ENCODE data around the gene NCKIPSD. TPM values are rescaled to one million over a fixed set of nuclear protein-coding genes. Genes with fewer than 3 reads are reported as not detected.

NCKIPSD gene
- total RNA-seq, 1 donor from 2014 or later = 18.3 TPM

GRCh38 chr3:48716982-48717746 lies 31.4 kb upstream of the NCKIPSD start, which contains the start of gene IP6K2:
TSS of gene IP6K2 (minus strand) at chr3:48717221. CDS start at chr3:48695291, 21,930 bp downstream.
- Histone ChIP-seq H3K27me3 (ENCODE audit: insufficient read depth, low read length) (no peaks in the 10 kb centered on the region), H3K9me3 (ENCODE audit: insufficient read depth, low read depth, low read length) (no peaks in the 10 kb centered on the region), H3K27ac (ENCODE audit: low read depth, low read length) (peak within 1 kb of the TSS; percentile 96), H3K4me1 (ENCODE audit: insufficient read depth, low read length) (peaks cover 10% of the 10 kb centered on the region), H2AFZ (ENCODE audit: low read depth, low read length) (peak within 1 kb of the TSS; percentile 80), H3K4me3 (ENCODE audit: insufficient read depth, low read depth, low read length) (peak within 1 kb of the TSS; percentile 98), H3K79me2 (ENCODE audit: insufficient read depth, low read length) (peaks cover 49% of the 10 kb centered on the region), H3K4me2 (ENCODE audit: low read length) (peak within 1 kb of the TSS; percentile 84), H3K36me3 (ENCODE audit: insufficient read depth, low read length) (peaks cover 7% of the 10 kb centered on the region), H3K9ac (ENCODE audit: low read length) (peak within 1 kb of the TSS; percentile 100), H4K20me1 (ENCODE audit: insufficient read depth, low read length) (peaks cover 41% of the 10 kb centered on the region)
- H3K27me3 Mint-ChIP-seq (ENCODE audit: low read depth, unreplicated experiment) = no peaks in the 10 kb centered on the region
- FAIRE-seq (no peak), DNase-seq (ENCODE audit: low read depth) (peak; percentile 92)
- H3K4me3 Mint-ChIP-seq (ENCODE audit: unreplicated experiment) = peak within 1 kb of the TSS; percentile 100
- peaks cover 4% of the 10 kb centered on the region for H3K36me3 Mint-ChIP-seq (ENCODE audit: low read depth, unreplicated experiment)
- peak within 1 kb of the TSS; percentile 100 for H3K27ac Mint-ChIP-seq (ENCODE audit: unreplicated experiment)
- peaks cover 10% of the 10 kb centered on the region for H3K4me1 Mint-ChIP-seq (ENCODE audit: low read depth, unreplicated experiment)
- TF ChIP-seq EZH2 (IDR thresholded peaks at IDR 0.05; ENCODE audit: insufficient read depth, low read length) = no peak
- no peak for TF ChIP-seq CTCF (IDR thresholded peaks at IDR 0.05; ENCODE audit: insufficient read depth, low read depth, low read length)
- no peaks in the 10 kb centered on the region for H3K9me3 Mint-ChIP-seq (ENCODE audit: unreplicated experiment)

DNA sequence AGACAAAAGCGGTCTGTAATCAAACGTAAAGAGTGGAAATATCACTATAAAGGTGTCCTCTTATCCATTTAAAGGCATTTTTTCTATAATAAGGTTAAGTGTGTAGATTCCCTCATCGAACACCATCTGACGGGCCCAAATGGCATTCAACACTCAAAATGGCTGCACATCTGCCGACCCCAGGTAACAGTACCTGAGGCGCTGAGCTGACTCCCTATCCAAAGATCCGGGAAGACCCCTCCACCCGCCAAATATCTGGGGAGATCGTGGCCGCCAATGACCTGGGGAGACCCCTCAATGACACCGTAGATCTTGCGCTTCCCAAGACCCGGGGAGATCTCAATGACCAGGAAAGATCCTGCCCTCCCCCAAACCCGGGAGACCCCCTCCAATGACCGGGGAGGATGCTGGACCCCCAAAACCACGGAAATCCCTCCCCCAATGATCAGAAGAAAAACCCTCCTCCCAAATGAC lies 30.8 kb upstream of the NCKIPSD start:
- Histone ChIP-seq H2AFZ (ENCODE audit: low read depth, low read length) (peak overlapping the region; percentile 54), H3K4me3 (ENCODE audit: insufficient read depth, low read depth, low read length) (peak overlapping the region; percentile 98), H3K27ac (ENCODE audit: low read depth, low read length) (peak overlapping the region; percentile 96), H3K4me2 (ENCODE audit: low read length) (peak overlapping the region; percentile 84), H3K79me2 (ENCODE audit: insufficient read depth, low read length) (peaks cover 55% of the 10 kb centered on the region), H3K36me3 (ENCODE audit: insufficient read depth, low read length) (peaks cover 11% of the 10 kb centered on the region), H4K20me1 (ENCODE audit: insufficient read depth, low read length) (peaks cover 46% of the 10 kb centered on the region), H3K9ac (ENCODE audit: low read length) (peak overlapping the region; percentile 100), H3K4me1 (ENCODE audit: insufficient read depth, low read length) (peaks cover 10% of the 10 kb centered on the region), H3K27me3 (ENCODE audit: insufficient read depth, low read length) (no peaks in the 10 kb centered on the region), H3K9me3 (ENCODE audit: insufficient read depth, low read depth, low read length) (no peaks in the 10 kb centered on the region)
- Mint-ChIP-seq H3K4me3 (ENCODE audit: unreplicated experiment) (peak overlapping the region; percentile 100), H3K4me1 (ENCODE audit: low read depth, unreplicated experiment) (peaks cover 14% of the 10 kb centered on the region), H3K27ac (ENCODE audit: unreplicated experiment) (peak overlapping the region; percentile 100), H3K36me3 (ENCODE audit: low read depth, unreplicated experiment) (peaks cover 7% of the 10 kb centered on the region), H3K9me3 (ENCODE audit: unreplicated experiment) (no peaks in the 10 kb centered on the region), H3K27me3 (ENCODE audit: low read depth, unreplicated experiment) (no peaks in the 10 kb centered on the region)
- TF ChIP-seq EZH2 (IDR thresholded peaks at IDR 0.05; ENCODE audit: insufficient read depth, low read length) = no peak
- no peak for TF ChIP-seq CTCF (IDR thresholded peaks at IDR 0.05; ENCODE audit: insufficient read depth, low read depth, low read length)
- FAIRE-seq (no peak), DNase-seq (ENCODE audit: low read depth) (no peak)

All from astrocyte (in vitro differentiated cells and primary cell).